IMR-90 (cell line): ENCODE data around the gene YKT6. TPM values are rescaled to one million over a fixed set of nuclear protein-coding genes. Genes with fewer than 3 reads are reported as not detected.

Source experiments
- ATAC-seq: fragments of 200-7000 bp; cut with Tn5 transposase; 2 replicates; pipeline ENCODE4 v1.9.1; 2020; ENCODE audit warnings: low read depth, mild to moderate bottlenecking, moderate library complexity
- BruUV-seq: library from RNA; stranded (reverse); fragments of 400-500 nt; replicated peaks from 2 replicates; lab custom pipeline; 2021; lab: Mats Ljungman, UMichigan
- CTCF ChIA-PET: fragments of 300-600 bp; formaldehyde crosslinking; extraction: SDS; loops from one replicate; lab custom pipeline; 2021; ENCODE audit warnings: antibody characterized with exemption; lab: Yijun Ruan, JAX
- POLR2A ChIA-PET: fragments of 300-600 bp; sonication (Branson Sonifier 250); formaldehyde crosslinking; loops from one replicate; lab custom pipeline; 2022; ENCODE audit warnings: antibody characterized with exemption; ENCODE audit not compliant: unreplicated experiment; lab: Charles Lee
- DNase-seq: peaks from one replicate; pipeline ENCODE4 v3.0.0; 2013
- H2AFZ ChIP-seq: replicated peaks from 2 replicates; pipeline ENCODE3; 2013; ENCODE audit warnings: low read length, mild to moderate bottlenecking; ENCODE audit not compliant: poor library complexity
- H2AK5ac ChIP-seq: 2 replicates; pipeline ENCODE4 v1.6.1; 2013; ENCODE audit warnings: low read depth, low read length, inconsistent platforms
- H2AK9ac ChIP-seq: replicated peaks from 2 replicates; pipeline ENCODE3; 2013; ENCODE audit warnings: mild to moderate bottlenecking, low read depth, low read length, moderate library complexity; ENCODE audit not compliant: poor library complexity
- H2BK120ac ChIP-seq: 2 replicates; pipeline ENCODE4 v1.6.1; 2013; ENCODE audit warnings: low read depth, low read length, inconsistent platforms
- H2BK15ac ChIP-seq: 3 replicates; pipeline ENCODE4 v1.6.1; 2013; ENCODE audit warnings: low read depth, low read length, inconsistent platforms
- H2BK20ac ChIP-seq: 2 replicates; pipeline ENCODE4 v1.6.1; 2013; ENCODE audit warnings: low read depth, mild to moderate bottlenecking, inconsistent platforms, low read length, moderate library complexity
- H2BK5ac ChIP-seq: 2 replicates; pipeline ENCODE4 v1.6.1; 2013; ENCODE audit warnings: mild to moderate bottlenecking, low read depth, low read length, inconsistent platforms; ENCODE audit not compliant: poor library complexity, severe bottlenecking
- H3K14ac ChIP-seq: replicated peaks from 2 replicates; pipeline ENCODE4 v1.6.1; 2013; ENCODE audit warnings: low read depth, low read length, inconsistent platforms
- H3K18ac ChIP-seq: 2 replicates; pipeline ENCODE4 v1.6.1; 2013; ENCODE audit warnings: low read depth, low read length, control low read depth
- H3K23ac ChIP-seq: 2 replicates; pipeline ENCODE4 v1.6.1; 2013; ENCODE audit warnings: low read depth, low read length, inconsistent platforms
- H3K27ac ChIP-seq: 2 replicates; pipeline ENCODE4 v1.5.1; 2013; ENCODE audit warnings: mild to moderate bottlenecking, control low read depth, low read length; ENCODE audit not compliant: insufficient read depth
- H3K27me3 ChIP-seq: 2 replicates; pipeline ENCODE4 v1.6.1; 2013; ENCODE audit warnings: low read length; ENCODE audit not compliant: control insufficient read depth, insufficient read depth
- H3K36me3 ChIP-seq: 2 replicates; pipeline ENCODE4 v1.6.1; 2013; ENCODE audit warnings: low read length, mixed read lengths; ENCODE audit not compliant: control insufficient read depth, insufficient read depth
- H3K4ac ChIP-seq: 2 replicates; pipeline ENCODE4 v1.6.1; 2013; ENCODE audit warnings: low read depth, low read length, inconsistent platforms
- H3K4me1 ChIP-seq: 2 replicates; pipeline ENCODE4 v1.6.1; 2013; ENCODE audit warnings: low read length, mixed read lengths; ENCODE audit not compliant: control insufficient read depth, insufficient read depth
- H3K4me2 ChIP-seq: 2 replicates; pipeline ENCODE4 v1.6.1; 2013; ENCODE audit warnings: low read depth, mild to moderate bottlenecking, control low read depth, low read length, moderate library complexity
- H3K4me3 ChIP-seq: 2 replicates; pipeline ENCODE4 v1.5.1; 2013; ENCODE audit warnings: low read depth, mild to moderate bottlenecking, control low read depth, low read length, moderate library complexity; ENCODE audit not compliant: insufficient read depth
- H3K56ac ChIP-seq: 2 replicates; pipeline ENCODE4 v1.6.1; 2013; ENCODE audit warnings: low read length, inconsistent platforms; ENCODE audit not compliant: insufficient read depth; ENCODE audit errors: extremely low read depth
- H3K79me1 ChIP-seq, 2 experiments: 2 replicates each; pipeline ENCODE4 v1.6.1; 2013; ENCODE audit warnings: low read length in 2 of 2, inconsistent platforms in 1 of 2, low read depth in 1 of 2
- H3K9ac ChIP-seq: 2 replicates; pipeline ENCODE4 v1.6.1; 2013; ENCODE audit warnings: low read depth, low read length, control low read depth
- H3K9me1 ChIP-seq: 2 replicates; pipeline ENCODE4 v1.6.1; 2013; ENCODE audit warnings: low read length, inconsistent platforms; ENCODE audit not compliant: insufficient read depth
- H3K9me3 ChIP-seq: 2 replicates; pipeline ENCODE4 v1.6.1; 2013; ENCODE audit warnings: low read length; ENCODE audit not compliant: control insufficient read depth, insufficient read depth
- H4K20me1 ChIP-seq: 2 replicates; pipeline ENCODE4 v1.6.1; 2013; ENCODE audit warnings: low read length, inconsistent platforms; ENCODE audit not compliant: insufficient read depth
- H4K5ac ChIP-seq: 2 replicates; pipeline ENCODE4 v1.6.1; 2013; ENCODE audit warnings: mild to moderate bottlenecking, low read depth, low read length, control low read depth
- H4K8ac ChIP-seq, 2 experiments: 2 replicates each; pipeline ENCODE4 v1.6.1; 2013; ENCODE audit warnings: low read depth in 2 of 2, low read length in 2 of 2, control low read depth in 1 of 2, inconsistent platforms in 1 of 2
- H4K91ac ChIP-seq: 2 replicates; pipeline ENCODE4 v1.6.1; 2013; ENCODE audit warnings: low read depth, low read length, inconsistent platforms; ENCODE audit not compliant: insufficient read depth
- BHLHE40 ChIP-seq: fragments of 150-350 bp; IDR thresholded peaks from 2 replicates; pipeline ENCODE4 v1.6.1; 2016; ENCODE audit warnings: mild to moderate bottlenecking, low read depth, low read length
- CEBPB ChIP-seq: IDR thresholded peaks from 2 replicates; pipeline ENCODE4 v1.6.1; 2012; ENCODE audit warnings: low read depth, low read length, improper control_type of control experiment
- CHD1 ChIP-seq: IDR thresholded peaks from 2 replicates; pipeline ENCODE4 v1.6.1; 2012; ENCODE audit warnings: low read depth, low read length, improper control_type of control experiment
- CTCF ChIP-seq: conservative IDR thresholded peaks from 2 replicates; pipeline ENCODE4 v1.5.1; 2012; ENCODE audit warnings: mild to moderate bottlenecking, low read depth, low read length, improper control_type of control experiment
- ELK1 ChIP-seq: fragments of 150-350 bp; IDR thresholded peaks from 2 replicates; pipeline ENCODE4 v1.6.1; 2016; ENCODE audit warnings: low read depth, mild to moderate bottlenecking, low read length, moderate library complexity, borderline replicate concordance
- FOS ChIP-seq: fragments of 150-350 bp; IDR thresholded peaks from 2 replicates; pipeline ENCODE4 v1.6.1; 2016; ENCODE audit warnings: low read depth, low read length
- MAFK ChIP-seq: IDR thresholded peaks from 2 replicates; pipeline ENCODE4 v1.6.1; 2012; ENCODE audit warnings: low read depth, low read length, improper control_type of control experiment
- MAZ ChIP-seq: IDR thresholded peaks from 2 replicates; pipeline ENCODE4 v1.6.1; 2012; ENCODE audit warnings: low read depth, mild to moderate bottlenecking, low read length, improper control_type of control experiment, moderate library complexity, borderline replicate concordance
- MXI1 ChIP-seq: IDR thresholded peaks from 2 replicates; pipeline ENCODE4 v1.6.1; 2012; ENCODE audit warnings: low read depth, mild to moderate bottlenecking, low read length, moderate library complexity, borderline replicate concordance
- NFE2L2 ChIP-seq: fragments of 150-350 bp; IDR thresholded peaks from 2 replicates; pipeline ENCODE4 v1.6.1; 2016; ENCODE audit warnings: low read depth, mild to moderate bottlenecking, low read length
- POLR2A ChIP-seq: IDR thresholded peaks from 2 replicates; pipeline ENCODE4 v1.6.1; 2012; ENCODE audit warnings: mild to moderate bottlenecking, low read depth, low read length
- RAD21 ChIP-seq: IDR thresholded peaks from 2 replicates; pipeline ENCODE4 v1.6.1; 2012; ENCODE audit warnings: low read length, improper control_type of control experiment
- RCOR1 ChIP-seq: IDR thresholded peaks from 2 replicates; pipeline ENCODE4 v1.6.1; 2012; ENCODE audit warnings: mild to moderate bottlenecking, low read length, improper control_type of control experiment; ENCODE audit not compliant: insufficient replicate concordance
- RFX5 ChIP-seq: IDR thresholded peaks from 2 replicates; pipeline ENCODE4 v1.8.0; 2012; ENCODE audit warnings: low read depth, mild to moderate bottlenecking, low read length, moderate library complexity
- SMC3 ChIP-seq: fragments of 150-350 bp; IDR thresholded peaks from 2 replicates; pipeline ENCODE4 v1.6.1; 2016; ENCODE audit warnings: low read depth, mild to moderate bottlenecking, antibody characterized with exemption, low read length, moderate library complexity
- USF2 ChIP-seq: fragments of 150-350 bp; IDR thresholded peaks from 2 replicates; pipeline ENCODE4 v1.6.1; 2017; ENCODE audit warnings: mild to moderate bottlenecking, antibody characterized with exemption, low read length, low read depth
- WGBS, 2 experiments: methylation state at CpG; one replicate each; pipeline versions ENCODE4 v1.1.5 to v1.1.7; 2013; ENCODE audit warnings: missing lambda C conversion rate in 2 of 2; ENCODE audit not compliant: insufficient read length in 1 of 2; ENCODE audit errors: extremely low coverage in 2 of 2; 5-methylcytosine and 5-hydroxymethylcytosine counted together
- dilution Hi-C: fragments of 300-500 bp; cut with HindIII; formaldehyde crosslinking; loops from one replicate; pipeline ENCODE4 v1.14.3; 2018; ENCODE audit warnings: low sequenced_read_pairs; ENCODE audit not compliant: unreplicated experiment
- in situ Hi-C: fragments of 300-500 bp; cut with MboI; formaldehyde crosslinking; loops from 3 replicates; pipeline ENCODE4 v1.14.3; 2019; ENCODE audit warnings: low sequenced_read_pairs, inconsistent platforms, mixed read lengths
- intact Hi-C: fragments of 100-400 bp; cut with micrococcal nuclease; formaldehyde crosslinking; loops from 2 replicates; pipeline ENCODE4 v1.10.0; 2022
- polyA plus RNA-seq, 3 experiments: library from polyadenylated mRNA; depleted of rRNA; stranded (reverse); fragments of >200 nt; gene quantifications; 2 replicates each; pipeline ENCODE4 v1.2.3, GENCODE V29; 2012; ENCODE audit warnings: low replicate concordance in 1 of 3
- total RNA-seq: library from RNA; depleted of rRNA; stranded (reverse); fragments of >200 nt; gene quantifications from 2 replicates; pipeline ENCODE4 v1.2.3, GENCODE V29; 2012

The YKT6 gene
- total and polyA plus RNA-seq, 2 of the 4 experiments (the other 2 are of a cell fraction): 115 to 120 TPM

- Histone ChIP-seq H3K4me2 (no peak overlapping the region), H2AK9ac (no peak overlapping the region), H4K91ac (no peak overlapping the region), H3K27me3 (peaks cover 4% of the 10 kb centered on the region), H3K36me3 (peaks cover 18% of the 10 kb centered on the region), H3K4me1 (no peaks in the 10 kb centered on the region), H3K4ac (no peak overlapping the region), H3K79me1 (no peaks in the 10 kb centered on the region), H3K9me3 (peaks cover 3% of the 10 kb centered on the region), H3K18ac (no peak overlapping the region), H3K14ac (no peak overlapping the region), H3K23ac (no peak overlapping the region), H3K9ac (no peak overlapping the region), H2BK20ac (no peak overlapping the region), H2BK15ac (no peak overlapping the region), H4K20me1 (peaks cover 12% of the 10 kb centered on the region), H4K5ac (no peak overlapping the region), H2BK5ac (no peak overlapping the region), H3K56ac (no peak overlapping the region), H2AFZ (no peak overlapping the region), H3K4me3 (no peak overlapping the region), H3K27ac (no peak overlapping the region), H3K9me1 (no peaks in the 10 kb centered on the region; the same call in 1 of the 2 replicates), H2AK5ac (no peak overlapping the region), H2BK120ac (no peak overlapping the region), H4K8ac (no peak overlapping the region)
- BruUV-seq: no TSS peak
- no CpG with 5 or more reads among the region's 19 CpGs for WGBS, 2 experiments
- dilution Hi-C loops (no loop called here), in situ Hi-C loops (no loop called here), intact Hi-C loops (no loop called here)
- DNase-seq (no peak), ATAC-seq (no peak)
- POLR2A ChIA-PET: no interaction called here
- TF ChIP-seq CEBPB (no peak), ELK1 (no peak), MXI1 (no peak), MAFK (no peak), USF2 (no peak), SMC3 (no peak), NFE2L2 (no peak), CHD1 (no peak), RCOR1 (no peak), POLR2A (no peak), RFX5 (no peak), CTCF (no peak), MAZ (no peak), RAD21 (no peak), FOS (no peak), BHLHE40 (no peak)
- CTCF ChIA-PET: interaction anchor here (0.5 kb wide), 1 partner anchor 14 kb away, joined by 3 read pairs; no protein-coding TSS in a partner anchor
Observed at GRCh38 chr7:44217223-44217714, 16.5 kb downstream of the YKT6 start.
